Heart left ventricle (tissue), 13 donors: ENCODE data around the gene ADAM22.

Experiments
- CTCF ChIP-seq, 12 donors: fragments of 200-600 bp; sonication (generic) in 4 of 12; IDR thresholded peaks; one replicate each; pipeline versions ENCODE4 v1.5.0 to v1.8.0; 2018 to 2022; ENCODE audit warnings: antibody characterized with exemption in 12 of 12, mild to moderate bottlenecking in 5 of 12
- POLR2A ChIP-seq, 2 donors: fragments of 450-650 bp; IDR thresholded peaks; one replicate each; pipeline ENCODE4 v1.6.1; 2017; ENCODE audit warnings: antibody characterized with exemption in 2 of 2, mild to moderate bottlenecking in 2 of 2, moderate library complexity in 2 of 2
- donor health status: ischemic (EF 13 %, LVEDD 7.1; RV severe dilation, severe dysfunction).
- donor health status: DM: no; HTN: yes; CAD: no.
- donor health status: DM: no; HTN: no; CAD: no.
- donor health status: ischemic (EF 25% LVEDD 6.9; RV normal size, moderate dysfunction).
- donor health status: ischemic (EF 25% LVEDD 5.7; RV mildly dilated, moderate dysfunction).
- donor health status: ischemic (EF 35%, LVEDD 5.7; RV mildly dilated, moderate dysfunction).
- donor health status: nonischemic (EF 11% LVEDD 7.7; RV severe dilation, severe dysfunction).
- donor health status: DM: yes; HTN: yes; CAD: no.
- donor health status: PGD.
- donor health status: ischemic (EF 29% LVEDD 5.4; RV normal size, mild dysfunction).
- donor health status: nonischemic (EF 23%, LVEDD 6.1; RV moderate dilation, normal function).

- TF ChIP-seq POLR2A (IDR thresholded peaks at IDR 0.05) = no peak
- TF ChIP-seq CTCF (IDR thresholded peaks at IDR 0.05) = no peak
Observed at GRCh38 chr7:88014581-88014980, 80.5 kb downstream of the ADAM22 start.
